ENCODE measurements around the gene PLCB3. TPM values are rescaled to one million over a fixed set of nuclear protein-coding genes. Genes with fewer than 3 reads are reported as not detected.

The PLCB3 gene
- polyA plus RNA-seq, 1 donor, result 115 TPM

DNA sequence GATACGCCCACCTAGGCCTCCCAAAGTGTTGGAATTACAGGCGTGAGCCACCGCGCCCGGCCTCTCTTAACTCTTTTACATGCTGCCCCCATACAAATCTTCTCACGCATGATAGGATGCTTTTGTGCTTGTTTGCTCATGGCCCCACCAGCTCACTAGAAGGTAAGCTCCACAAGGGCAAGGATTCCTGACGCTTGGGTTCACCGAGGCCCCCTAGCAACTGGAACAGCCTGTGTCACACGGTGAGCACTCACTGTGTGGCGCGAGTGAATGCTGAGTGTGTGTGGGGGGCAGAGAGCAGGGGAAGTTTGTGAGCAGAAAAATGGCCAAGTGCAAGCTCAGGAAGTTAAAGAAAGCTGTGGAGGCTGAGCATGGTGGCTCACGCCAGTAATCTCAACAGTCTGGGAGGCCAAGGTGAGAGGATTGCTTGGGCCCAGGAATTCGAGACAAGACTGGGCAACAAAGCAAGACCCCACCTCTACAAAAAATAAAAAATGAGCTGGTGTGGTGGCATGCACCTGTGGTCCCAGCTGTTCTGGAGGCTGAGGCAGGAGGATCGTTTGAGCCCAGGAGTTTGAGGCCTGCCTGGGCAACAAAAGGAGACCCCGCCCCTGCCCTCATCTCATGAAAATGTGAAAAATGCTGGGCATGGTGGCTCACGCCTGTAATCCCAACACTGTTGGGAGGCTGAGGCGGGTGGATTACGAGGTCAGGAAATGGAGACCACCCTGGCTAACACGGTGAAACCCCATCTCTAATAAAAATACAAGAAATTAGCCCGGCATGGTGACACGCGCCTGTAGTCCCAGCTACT, 30.8 kb downstream of the PLCB3 start:
- 100% methylated on average over 2 of the region's 22 CpGs for WGBS (ENCODE audit: insufficient coverage, low lambda C conversion rate)
- no peak for DNase-seq
- peaks cover 21% of the 10 kb centered on the region for H3K36me3 ChIP-seq (ENCODE audit: control insufficient read depth, insufficient read depth, low read length)

DNA sequence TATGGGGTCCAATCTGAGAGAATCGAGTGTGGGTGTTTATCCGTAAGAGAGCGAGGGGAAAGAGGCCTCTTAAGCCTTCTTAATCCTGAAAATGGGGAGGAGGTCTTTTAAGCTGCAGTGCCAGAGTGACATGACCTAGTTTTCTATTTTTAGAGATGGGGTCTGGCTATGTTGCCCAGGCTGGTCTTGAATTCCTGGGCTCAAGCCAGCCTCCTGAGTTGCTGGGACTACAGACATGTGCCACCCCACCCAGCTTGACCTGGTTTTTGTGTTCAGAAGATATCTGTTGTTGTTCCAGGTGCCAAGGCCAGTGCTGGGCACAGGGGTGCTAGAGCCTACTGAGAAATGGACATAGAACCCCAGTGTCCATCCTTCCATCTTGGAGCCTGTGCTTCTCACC, 31.8 kb downstream of the PLCB3 start:
- Histone ChIP-seq H3K36me3 (ENCODE audit: control insufficient read depth, insufficient read depth, low read length) (peaks cover 16% of the 10 kb centered on the region), H3K27ac (ENCODE audit: low read length) (no peak overlapping the region), H3K27me3 (ENCODE audit: control insufficient read depth, insufficient read depth, low read length) (no peaks in the 10 kb centered on the region), H3K4me1 (ENCODE audit: control insufficient read depth, insufficient read depth, low read length) (peaks cover 17% of the 10 kb centered on the region), H3K9me3 (ENCODE audit: control insufficient read depth, low read depth, low read length) (no peaks in the 10 kb centered on the region), H3K4me3 (ENCODE audit: low read length) (no peak overlapping the region)
- no peak for DNase-seq
- WGBS (ENCODE audit: insufficient coverage, low lambda C conversion rate), result no CpG with 5 or more reads among the region's 3 CpGs

More for the DNA sequence above, 30.8 kb downstream of the PLCB3 start:
- no peak overlapping the region for H3K4me3 ChIP-seq (ENCODE audit: low read length)
- peaks cover 17% of the 10 kb centered on the region for H3K4me1 ChIP-seq (ENCODE audit: control insufficient read depth, insufficient read depth, low read length)
- H3K27ac ChIP-seq (ENCODE audit: low read length), result no peak overlapping the region
- H3K9me3 ChIP-seq (ENCODE audit: control insufficient read depth, low read depth, low read length), result no peaks in the 10 kb centered on the region
- no peaks in the 10 kb centered on the region for H3K27me3 ChIP-seq (ENCODE audit: control insufficient read depth, insufficient read depth, low read length)

DNA sequence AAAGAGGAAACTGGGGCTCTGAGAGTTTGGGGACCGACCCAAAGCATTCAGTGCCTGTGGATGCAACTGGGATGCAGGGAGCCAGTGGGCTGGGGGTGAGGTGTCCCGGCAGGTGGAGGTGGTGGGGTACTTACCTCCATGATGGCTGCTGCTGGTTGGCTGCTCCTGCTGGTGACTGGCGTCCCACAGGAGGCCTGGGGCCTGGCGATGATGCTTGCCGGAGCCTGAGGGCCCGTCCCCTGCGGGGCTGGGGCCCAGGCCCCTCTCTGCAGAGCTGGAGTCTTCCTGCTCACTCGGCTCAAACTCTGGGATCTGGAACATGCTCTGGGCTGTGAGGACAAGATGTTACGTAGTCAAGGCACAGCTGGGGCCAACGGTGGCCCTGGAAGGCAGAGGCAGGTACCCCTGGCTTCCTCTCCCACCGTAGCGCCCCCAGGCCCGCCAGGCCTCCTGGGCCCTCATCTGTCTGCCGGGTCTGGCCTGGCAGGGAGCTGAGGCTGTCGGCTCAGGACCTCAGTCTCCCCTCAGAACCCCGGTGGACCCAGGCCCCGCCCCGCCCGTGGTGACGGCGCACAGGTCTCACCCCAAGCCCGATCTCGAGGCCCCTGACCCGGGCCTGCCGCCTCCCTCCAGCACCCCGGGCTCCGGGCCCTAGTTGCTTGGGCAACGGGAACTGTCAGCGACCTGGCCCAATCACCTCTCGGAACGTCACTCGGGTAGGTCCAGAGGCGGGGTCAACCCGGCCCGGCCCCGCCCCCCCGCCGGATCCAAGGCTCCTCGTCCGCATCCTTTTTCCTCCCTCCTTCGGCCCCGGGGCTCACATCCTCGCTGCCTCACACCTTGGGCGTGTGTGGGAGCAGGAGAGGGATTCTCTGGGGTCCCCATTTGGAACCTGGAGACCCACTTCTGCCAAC, 33.0 kb downstream of the PLCB3 start, which contains the start of gene BAD:
Gene BAD, minus strand, starts transcription at position 618 of the 914 bp plus-strand sequence. Its CDS starts 297 bp downstream, at position 321.
- DNase-seq, result peak; percentile 93 to 96
- peak within 1 kb of the TSS; percentile 94 for H3K27ac ChIP-seq (ENCODE audit: low read length)
- peaks cover 17% of the 10 kb centered on the region for H3K4me1 ChIP-seq (ENCODE audit: control insufficient read depth, insufficient read depth, low read length)
- WGBS (ENCODE audit: insufficient coverage, low lambda C conversion rate), result no CpG with 5 or more reads among the region's 44 CpGs
- no peaks in the 10 kb centered on the region for H3K27me3 ChIP-seq (ENCODE audit: control insufficient read depth, insufficient read depth, low read length)
- H3K9me3 ChIP-seq (ENCODE audit: control insufficient read depth, low read depth, low read length), result no peaks in the 10 kb centered on the region
- H3K36me3 ChIP-seq (ENCODE audit: control insufficient read depth, insufficient read depth, low read length), result peaks cover 7% of the 10 kb centered on the region
- peak within 1 kb of the TSS; percentile 76 for H3K4me3 ChIP-seq (ENCODE audit: low read length)

- Histone ChIP-seq H3K27ac (ENCODE audit: low read length) (peak within 1 kb of the TSS; percentile 94), H3K27me3 (ENCODE audit: control insufficient read depth, insufficient read depth, low read length) (peaks cover 9% of the 10 kb centered on the region), H3K4me3 (ENCODE audit: low read length) (peak within 1 kb of the TSS; percentile 76), H3K9me3 (ENCODE audit: control insufficient read depth, low read depth, low read length) (no peaks in the 10 kb centered on the region), H3K36me3 (ENCODE audit: control insufficient read depth, insufficient read depth, low read length) (peaks cover 7% of the 10 kb centered on the region), H3K4me1 (ENCODE audit: control insufficient read depth, insufficient read depth, low read length) (peaks cover 17% of the 10 kb centered on the region)
- WGBS (ENCODE audit: insufficient coverage, low lambda C conversion rate), result no CpG with 5 or more reads among the region's 102 CpGs
- DNase-seq, result peak; percentile 79 to 94
These were observed 33.9 kb downstream of the PLCB3 start, which contains the start of gene GPR137 for GRCh38 chr11:64284962-64285884. Gene GPR137 (plus strand): TSS chr11:64285848. CDS start chr11:64286525, 677 bp downstream.

- H3K9me3 ChIP-seq (ENCODE audit: control insufficient read depth, low read depth, low read length), result no peaks in the 10 kb centered on the region
- WGBS (ENCODE audit: insufficient coverage, low lambda C conversion rate), result no CpG with 5 or more reads among the region's 40 CpGs
- H3K4me3 ChIP-seq (ENCODE audit: low read length), result peak overlapping the region; percentile 65
- DNase-seq, result no peak
- peaks cover 18% of the 10 kb centered on the region for H3K27me3 ChIP-seq (ENCODE audit: control insufficient read depth, insufficient read depth, low read length)
- no peak overlapping the region for H3K27ac ChIP-seq (ENCODE audit: low read length)
- peaks cover 17% of the 10 kb centered on the region for H3K4me1 ChIP-seq (ENCODE audit: control insufficient read depth, insufficient read depth, low read length)
- H3K36me3 ChIP-seq (ENCODE audit: control insufficient read depth, insufficient read depth, low read length), result peaks cover 7% of the 10 kb centered on the region
These were observed 34.8 kb downstream of the PLCB3 start for GRCh38 chr11:64285885-64286800.

DNA sequence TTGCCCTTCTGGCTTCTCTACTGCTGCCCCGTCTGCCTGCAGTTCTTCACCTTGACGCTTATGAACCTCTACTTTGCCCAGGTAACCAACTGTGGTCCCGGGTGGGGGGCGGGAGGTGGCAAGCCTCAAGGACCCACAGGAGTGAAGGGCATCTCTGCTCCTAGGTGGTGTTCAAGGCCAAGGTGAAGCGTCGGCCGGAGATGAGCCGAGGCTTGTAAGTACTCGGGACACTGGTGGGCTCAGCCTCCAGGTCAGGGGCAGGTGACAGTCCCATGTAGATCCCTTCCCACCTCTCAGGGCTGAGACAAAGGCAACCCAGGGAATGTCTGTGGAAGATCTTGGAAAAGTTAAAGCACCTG, 35.5 kb downstream of the PLCB3 start:
- Histone ChIP-seq H3K4me3 (ENCODE audit: low read length) (no peak overlapping the region), H3K36me3 (ENCODE audit: control insufficient read depth, insufficient read depth, low read length) (peaks cover 7% of the 10 kb centered on the region), H3K27ac (ENCODE audit: low read length) (no peak overlapping the region), H3K9me3 (ENCODE audit: control insufficient read depth, low read depth, low read length) (no peaks in the 10 kb centered on the region), H3K27me3 (ENCODE audit: control insufficient read depth, insufficient read depth, low read length) (peaks cover 22% of the 10 kb centered on the region), H3K4me1 (ENCODE audit: control insufficient read depth, insufficient read depth, low read length) (peaks cover 17% of the 10 kb centered on the region)
- no CpG with 5 or more reads among the region's 9 CpGs for WGBS (ENCODE audit: insufficient coverage, low lambda C conversion rate)
- no peak for DNase-seq

GRCh38 chr11:64287676-64288352, 36.5 kb downstream of the PLCB3 start:
- no peak for DNase-seq
- no CpG with 5 or more reads among the region's 33 CpGs for WGBS (ENCODE audit: insufficient coverage, low lambda C conversion rate)

GRCh38 chr11:64288353-64288750, 37.0 kb downstream of the PLCB3 start:
- no peak for DNase-seq
- Histone ChIP-seq H3K4me3 (ENCODE audit: low read length) (no peak overlapping the region), H3K27me3 (ENCODE audit: control insufficient read depth, insufficient read depth, low read length) (peaks cover 37% of the 10 kb centered on the region), H3K9me3 (ENCODE audit: control insufficient read depth, low read depth, low read length) (no peaks in the 10 kb centered on the region), H3K27ac (ENCODE audit: low read length) (no peak overlapping the region), H3K4me1 (ENCODE audit: control insufficient read depth, insufficient read depth, low read length) (peaks cover 18% of the 10 kb centered on the region), H3K36me3 (ENCODE audit: control insufficient read depth, insufficient read depth, low read length) (no peaks in the 10 kb centered on the region)
- no CpG with 5 or more reads among the region's 9 CpGs for WGBS (ENCODE audit: insufficient coverage, low lambda C conversion rate)

More at GRCh38 chr11:64287676-64288352, 36.5 kb downstream of the PLCB3 start:
- H3K9me3 ChIP-seq (ENCODE audit: control insufficient read depth, low read depth, low read length), result no peaks in the 10 kb centered on the region
- H3K27ac ChIP-seq (ENCODE audit: low read length), result no peak overlapping the region
- peaks cover 2% of the 10 kb centered on the region for H3K36me3 ChIP-seq (ENCODE audit: control insufficient read depth, insufficient read depth, low read length)
- peaks cover 32% of the 10 kb centered on the region for H3K27me3 ChIP-seq (ENCODE audit: control insufficient read depth, insufficient read depth, low read length)
- H3K4me3 ChIP-seq (ENCODE audit: low read length), result no peak overlapping the region
- H3K4me1 ChIP-seq (ENCODE audit: control insufficient read depth, insufficient read depth, low read length), result peaks cover 20% of the 10 kb centered on the region

Data from large intestine (tissue), 3 donors.